Dedifferentiated amniotic fluid mesenchymal stem cell (primary cell): ENCODE results near the gene KCTD18.

Experiments
- DNase-seq: peaks from one replicate; pipeline ENCODE4 v3.0.0-alpha.2; 2016; ENCODE audit errors: extremely low spot score

Gene KCTD18

GRCh38 chr2:200454927-200455801 lies 54.7 kb downstream of the KCTD18 start:
- no peak for DNase-seq

DNA sequence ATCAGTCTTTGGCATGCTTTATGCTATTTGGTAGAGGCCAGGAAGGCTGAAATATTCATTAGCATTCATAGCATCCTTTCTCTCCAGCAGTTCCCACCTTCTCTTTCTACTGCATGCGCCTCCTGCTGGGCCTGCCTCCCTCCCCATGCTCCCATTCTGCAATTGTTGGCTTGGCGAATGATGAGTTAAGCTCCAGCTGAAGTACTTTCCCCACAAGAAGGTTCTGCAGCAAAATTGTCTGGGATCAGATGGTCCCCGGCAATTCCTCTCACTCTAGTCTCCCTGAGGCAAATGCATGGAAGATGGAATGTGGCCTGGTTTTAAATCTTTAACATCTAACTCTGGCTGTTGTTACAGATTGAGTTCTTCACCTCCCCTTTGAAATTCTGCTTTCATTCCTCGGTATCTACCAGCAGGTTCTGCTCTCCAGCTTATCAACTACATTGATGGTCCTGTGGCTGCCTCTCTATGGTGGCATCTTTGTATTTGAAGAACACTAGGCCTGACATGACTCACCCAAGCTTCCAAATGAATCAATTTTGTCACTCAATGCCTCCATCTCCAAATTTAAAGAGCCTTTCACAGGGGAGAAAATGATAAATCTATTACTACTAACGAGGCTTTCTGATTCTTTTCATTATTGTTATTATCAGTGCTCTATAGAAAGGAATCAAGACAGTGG lies 55.9 kb downstream of the KCTD18 start:
- no peak for DNase-seq

GRCh38 chr2:200453142-200453852 lies 56.6 kb downstream of the KCTD18 start:
- DNase-seq, result no peak

GRCh38 chr2:200452377-200452776 lies 57.5 kb downstream of the KCTD18 start:
- no peak for DNase-seq

DNA sequence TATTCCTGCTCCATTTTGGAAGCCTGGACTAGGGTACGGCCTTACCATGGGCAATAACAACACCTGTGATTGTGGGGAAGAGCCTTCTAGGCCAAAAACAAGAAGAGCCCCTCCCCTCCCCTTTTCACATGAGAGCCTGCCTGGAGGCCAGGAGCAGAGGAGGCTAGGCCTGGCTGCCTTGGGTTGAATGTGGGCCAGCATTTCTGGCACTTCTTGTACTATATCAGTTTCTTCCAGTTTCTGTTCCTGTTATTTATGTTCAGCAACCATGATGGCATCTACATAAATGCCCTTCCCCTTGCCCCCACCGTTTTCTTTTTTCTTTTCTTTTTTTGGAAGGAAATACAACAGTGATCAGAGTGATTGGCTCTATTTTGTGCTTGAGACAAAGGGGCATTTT lies 58.4 kb downstream of the KCTD18 start:
- DNase-seq, result no peak

DNA sequence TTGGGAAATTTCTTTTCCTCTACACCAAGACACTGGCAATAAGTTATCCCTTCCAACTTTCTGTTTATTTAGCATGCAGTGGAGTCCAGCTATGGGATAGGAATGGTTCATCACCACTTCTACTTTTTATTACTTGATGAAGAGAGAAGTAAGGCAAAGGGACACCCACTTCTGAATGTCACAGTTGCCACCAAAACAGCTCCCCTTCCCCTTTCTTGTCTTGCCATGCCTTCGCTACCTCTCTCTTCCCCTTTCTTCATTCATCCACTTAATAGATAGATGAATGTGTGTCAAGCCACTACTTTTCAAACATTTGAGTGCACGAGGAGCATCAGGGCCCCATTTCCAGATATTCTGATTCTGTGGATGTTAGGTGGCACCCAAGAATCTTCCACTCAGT lies 59.6 kb downstream of the KCTD18 start:
- no peak for DNase-seq

DNA sequence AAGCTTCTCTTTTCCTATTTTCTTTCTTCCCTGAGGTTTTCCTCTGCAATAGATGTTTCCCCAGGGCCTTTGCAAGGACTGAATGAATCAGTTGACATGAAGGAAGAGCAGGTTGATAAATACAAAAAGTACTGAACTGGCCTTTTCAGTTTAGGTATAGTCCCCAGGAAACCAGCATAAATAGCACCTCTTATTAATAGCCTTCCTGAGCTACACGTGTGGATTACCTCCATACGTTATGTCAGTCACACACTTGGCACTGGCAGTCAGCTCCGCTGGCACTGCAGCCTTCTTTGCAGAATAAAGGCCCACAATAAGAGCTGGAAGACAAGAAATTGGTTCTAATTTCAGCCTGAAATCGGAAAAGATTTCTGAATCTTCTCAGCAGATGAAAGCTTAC lies 60.7 kb downstream of the KCTD18 start:
- no peak for DNase-seq

GRCh38 chr2:200448455-200448854 lies 61.4 kb downstream of the KCTD18 start:
- DNase-seq, result no peak

- peak; percentile 41 for DNase-seq
Observed at GRCh38 chr2:200447139-200447855, 62.6 kb downstream of the KCTD18 start.

DNA sequence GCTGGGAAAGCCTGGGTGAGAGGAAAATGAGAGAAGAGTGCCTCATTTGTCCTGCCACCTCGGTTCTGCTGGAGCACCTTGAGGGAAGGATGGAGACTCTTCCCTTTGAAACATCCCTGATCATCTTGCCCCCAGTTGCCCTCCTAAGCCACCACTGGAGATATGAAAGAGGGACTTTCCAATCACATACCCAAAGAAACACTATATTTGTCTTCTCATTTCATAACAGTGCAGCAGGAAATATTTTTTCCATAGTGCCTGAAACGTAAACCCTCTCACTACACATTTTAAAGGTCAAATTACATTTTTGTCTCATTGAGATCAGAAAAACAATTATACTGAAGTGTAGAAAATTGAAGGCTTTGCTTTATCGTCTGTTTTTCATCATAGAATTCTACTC lies 63.3 kb downstream of the KCTD18 start:
- DNase-seq, result no peak

- DNase-seq, result no peak
Observed at GRCh38 chr2:200445284-200445683, 64.6 kb downstream of the KCTD18 start.

- no peak for DNase-seq
Observed at GRCh38 chr2:200444530-200444929, 65.3 kb downstream of the KCTD18 start.

- DNase-seq, result no peak
Observed at GRCh38 chr2:200443916-200444315, 66.0 kb downstream of the KCTD18 start.

DNA sequence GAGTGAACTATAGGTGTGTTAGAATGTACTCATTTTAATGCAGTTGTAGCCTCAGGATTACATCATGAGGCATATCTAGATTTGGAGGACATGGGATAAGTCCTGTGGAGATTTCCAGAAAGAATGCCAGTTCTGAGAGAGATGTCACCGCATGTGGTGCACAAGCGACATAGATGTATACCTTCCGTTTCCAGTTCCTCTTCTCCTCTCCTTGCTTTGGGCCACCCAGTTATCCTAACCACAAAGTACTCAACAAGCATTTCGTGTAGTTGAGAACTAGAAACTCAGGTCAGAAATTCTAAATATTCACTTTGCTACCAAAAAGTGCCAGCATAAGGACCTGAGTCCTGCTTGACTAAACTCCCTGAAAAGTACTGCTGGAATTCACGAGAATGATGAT lies 66.5 kb downstream of the KCTD18 start:
- no peak for DNase-seq

GRCh38 chr2:200442471-200442870 lies 67.4 kb downstream of the KCTD18 start:
- DNase-seq, result peak; percentile 71

DNA sequence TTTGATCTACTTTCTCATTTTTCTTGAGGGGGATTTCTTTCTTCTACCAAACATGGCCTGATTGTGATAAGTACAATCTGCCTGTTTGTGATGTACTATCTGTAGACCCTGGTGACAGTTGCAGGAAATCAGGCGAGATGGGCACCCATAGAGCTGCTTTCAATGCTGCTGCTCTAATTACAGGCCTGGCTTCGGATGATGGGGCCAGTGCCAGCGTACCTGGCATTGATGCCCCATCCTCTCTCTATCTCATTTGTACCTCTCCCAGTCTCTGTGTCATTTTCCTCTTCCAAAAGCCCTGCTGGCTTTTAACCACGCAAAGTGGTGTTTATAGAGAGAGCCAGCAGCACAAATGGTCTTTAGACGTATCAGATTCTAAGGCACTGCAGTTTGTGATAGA lies 69.9 kb downstream of the KCTD18 start:
- DNase-seq, result no peak
